K562 (cell line): ENCODE measurements around the gene C5orf22. TPM values are rescaled to one million over a fixed set of nuclear protein-coding genes. Genes with fewer than 3 reads are reported as not detected.

Experiments used
- AFF1 ChIP-seq, 2 experiments: fragments of 450-650 bp; IDR thresholded peaks; 2 replicates each; pipeline ENCODE4 v1.6.1; 2018; ENCODE audit warnings: mild to moderate bottlenecking in 2 of 2, low read depth in 1 of 2; ENCODE audit not compliant: partially characterized antibody in 2 of 2
- ARID3A ChIP-seq: IDR thresholded peaks from 2 replicates; pipeline ENCODE4 v1.6.1; 2012; ENCODE audit warnings: low read depth, low read length, improper control_type of control experiment, borderline replicate concordance
- BRD4 ChIP-seq: fragments of 200-600 bp; sonication (generic); IDR thresholded peaks from 2 replicates; pipeline ENCODE4 v1.6.1; 2017; ENCODE audit warnings: inconsistent platforms
- DACH1 ChIP-seq: fragments of 450-650 bp; IDR thresholded peaks from 2 replicates; pipeline ENCODE4 v1.6.1; 2018; ENCODE audit not compliant: partially characterized antibody
- FOXK2 ChIP-seq, 2 experiments: fragments of 450-650 bp; IDR thresholded peaks in 1 of 2; conservative IDR thresholded peaks in 1 of 2; 2 replicates each; pipeline ENCODE4 v1.6.1; 2016; ENCODE audit warnings: low read depth in 2 of 2, mild to moderate bottlenecking in 1 of 2
- FUS ChIP-seq: fragments of 200-400 bp; formaldehyde crosslinking; optimal IDR thresholded peaks from 2 replicates; pipeline ENCODE3; 2017; ENCODE audit warnings: low read depth, low read length
- GTF2B ChIP-seq: IDR thresholded peaks from 2 replicates; pipeline ENCODE4 v1.6.1; 2011; ENCODE audit not compliant: insufficient read length; ENCODE audit errors: extremely low read depth
- HNRNPUL1 ChIP-seq: fragments of 200-400 bp; formaldehyde crosslinking; IDR thresholded peaks from 2 replicates; pipeline ENCODE4 v1.6.1; 2017; ENCODE audit warnings: low read length
- KLF16 ChIP-seq: IDR thresholded peaks from 2 replicates; pipeline ENCODE4 v1.6.1; 2016; ENCODE audit warnings: antibody characterized with exemption
- PHB2 ChIP-seq: fragments of 450-650 bp; IDR thresholded peaks from 2 replicates; pipeline ENCODE4 v1.6.1; 2017; ENCODE audit warnings: low read depth
- TFAP4 ChIP-seq: sonication (generic); formaldehyde crosslinking; IDR thresholded peaks from 2 replicates; pipeline ENCODE4 v1.8.0; 2022; ENCODE audit warnings: missing genetic modification reagents, mild to moderate bottlenecking, moderate library complexity, borderline replicate concordance
- THAP7 ChIP-seq: fragments of 250-450 bp; sonication (Bioruptor Pico); IDR thresholded peaks from 2 replicates; pipeline ENCODE4 v1.5.0; 2021
- ZBTB12 ChIP-seq: fragments of 250-450 bp; sonication (Bioruptor Pico); IDR thresholded peaks from 2 replicates; pipeline ENCODE4 v1.4.0; 2020
- ZNF3 ChIP-seq: fragments of 250-450 bp; sonication (Bioruptor Pico); IDR thresholded peaks from 2 replicates; pipeline ENCODE4 v1.5.0; 2021; ENCODE audit warnings: mild to moderate bottlenecking, moderate library complexity
- polyA plus RNA-seq, 8 experiments: library from polyadenylated mRNA; depleted of rRNA in 4 of 8; stranded (reverse) in 5 of 8; unstranded in 3 of 8; fragments of >200 nt; fragmentation: Nextera tagmentation in 2 of 8; fragmentation: Illumina TruSeq in 1 of 8; extraction: Ambion mirVana in 2 of 8; extraction: Trizol in 1 of 8; gene quantifications; 2 replicates each; pipeline versions ENCODE4 v1.2.1 to v1.2.3, GENCODE V29; 2011 to 2014; ENCODE audit warnings: inconsistent platforms in 1 of 8, missing spikeins in 1 of 8
- total RNA-seq, 7 experiments: library from RNA; depleted of rRNA in 6 of 7; stranded (reverse); fragments of >200 nt in 6 of 7; fragmentation: Illumina TruSeq in 2 of 7; extraction: Trizol in 2 of 7; gene quantifications; 2 replicates each; pipeline versions ENCODE4 v1.2.1 to v1.2.3, GENCODE V29; 2011 to 2021; ENCODE audit warnings: low replicate concordance in 1 of 7
- TF ChIP-seq, protein P1 (sequence below): conservative IDR thresholded peaks from 2 replicates; pipeline ENCODE4 v1.6.1; 2011; ENCODE audit warnings: low read depth, mild to moderate bottlenecking, low read length; ENCODE audit not compliant: control insufficient read depth

C5orf22 gene
- total and polyA plus RNA-seq, 9 of the 15 experiments (the other 6 are each of a cell fraction or from before 2014, with no cell fraction given) = 22.7 to 56.7 (median 39.3) TPM

DNA sequence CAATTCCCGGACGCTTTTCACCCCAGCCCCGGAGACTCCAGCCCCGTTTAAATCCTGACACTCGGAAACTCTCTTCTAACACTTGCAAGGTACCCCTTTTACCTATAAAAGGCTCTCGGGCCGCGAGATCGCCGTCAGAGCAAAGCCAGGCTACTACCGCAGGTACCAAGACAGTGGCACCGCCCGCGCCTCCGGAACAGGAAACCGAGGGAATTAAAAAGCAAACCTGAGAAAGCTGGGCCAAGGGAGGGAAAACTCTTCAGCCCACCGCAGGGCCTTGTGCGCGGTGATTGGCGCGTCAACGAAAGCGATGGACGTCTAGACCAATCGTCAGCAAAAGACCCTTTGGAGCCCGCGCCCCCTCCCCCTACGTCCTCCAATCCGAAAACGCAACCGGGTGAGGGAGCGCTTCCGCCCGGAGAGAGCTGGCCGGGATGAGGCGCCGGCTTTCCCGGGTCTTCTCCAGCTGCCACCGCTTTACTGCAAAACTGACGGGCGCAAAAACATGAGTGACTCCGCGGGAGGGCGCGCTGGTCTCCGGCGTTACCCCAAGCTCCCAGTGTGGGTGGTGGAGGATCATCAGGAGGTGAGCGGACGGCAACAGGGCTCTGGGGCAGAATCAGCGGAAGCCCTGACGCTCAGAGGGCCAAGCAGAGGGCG lies at the start of gene C5orf22, which contains the start of gene DROSHA (continued):
- TF ChIP-seq FOXK2 (conservative IDR thresholded peaks at IDR 0.05 in 1 of 2, IDR thresholded peaks at IDR 0.05 in 1 of 2; ENCODE audit: low read depth in 2 of 2) = peak in 1 of 2 experiments; percentile 84; a peak in 3 of 4 replicates
- TF ChIP-seq ARID3A = no peak
- peak; percentile 24; the same call in 1 of the 2 replicates for TF ChIP-seq KLF16
- TF ChIP-seq ZBTB12 (CRISPR knock-in tag) = no peak; the same call in none of the 2 replicates
- TF ChIP-seq TFAP4 = peak; percentile 92
- no peak for TF ChIP-seq HNRNPUL1
- TF ChIP-seq, protein P1, sequence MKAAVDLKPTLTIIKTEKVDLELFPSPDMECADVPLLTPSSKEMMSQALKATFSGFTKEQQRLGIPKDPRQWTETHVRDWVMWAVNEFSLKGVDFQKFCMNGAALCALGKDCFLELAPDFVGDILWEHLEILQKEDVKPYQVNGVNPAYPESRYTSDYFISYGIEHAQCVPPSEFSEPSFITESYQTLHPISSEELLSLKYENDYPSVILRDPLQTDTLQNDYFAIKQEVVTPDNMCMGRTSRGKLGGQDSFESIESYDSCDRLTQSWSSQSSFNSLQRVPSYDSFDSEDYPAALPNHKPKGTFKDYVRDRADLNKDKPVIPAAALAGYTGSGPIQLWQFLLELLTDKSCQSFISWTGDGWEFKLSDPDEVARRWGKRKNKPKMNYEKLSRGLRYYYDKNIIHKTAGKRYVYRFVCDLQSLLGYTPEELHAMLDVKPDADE = 0 out of 2 replicates have a peak, but pooled peaks have one; percentile 69
- TF ChIP-seq ZNF3 (CRISPR knock-in tag) = no peak
- TF ChIP-seq BRD4 = no peak
- TF ChIP-seq PHB2 = no peak
- TF ChIP-seq FUS = no peak
- peak in 1 of 2 experiments; percentile 30 for TF ChIP-seq AFF1 (IDR thresholded peaks at IDR 0.05; ENCODE audit: low read depth in 1 of 2, partially characterized antibody in 2 of 2)
- TF ChIP-seq GTF2B = no peak
- TF ChIP-seq THAP7 (CRISPR knock-in tag) = no peak
- TF ChIP-seq DACH1 = no peak
